Keratinocyte (primary cell): ENCODE measurements around the gene INTS1. TPM values are rescaled to one million over a fixed set of nuclear protein-coding genes. Genes with fewer than 3 reads are reported as not detected.

Experiments
- DNase-seq: peaks from one replicate; pipeline ENCODE4 v3.0.0-alpha.2; 2011; ENCODE audit warnings: low read depth, missing footprints, low spot score
- FAIRE-seq: peaks from 2 replicates; lab custom pipeline; 2011; peaks lifted over from hg19 to GRCh38; lab: Jason Lieb, UNC
- H2AFZ ChIP-seq: 2 replicates; pipeline ENCODE4 v1.6.0; 2012; ENCODE audit warnings: low read length, control low read depth, inconsistent platforms; ENCODE audit not compliant: control insufficient read depth
- H3K27ac ChIP-seq: 2 replicates; pipeline ENCODE4 v1.5.1; 2011; ENCODE audit warnings: low read length; ENCODE audit not compliant: control insufficient read depth, insufficient read depth
- H3K27me3 ChIP-seq: 3 replicates; pipeline ENCODE4 v1.6.0; 2011; ENCODE audit warnings: low read length; ENCODE audit not compliant: control insufficient read depth, insufficient read depth; ENCODE audit errors: extremely low read depth
- H3K36me3 ChIP-seq, 2 experiments: 2 replicates in 1 of 2; 3 replicates in 1 of 2; pipeline ENCODE4 v1.5.1; 2011; ENCODE audit warnings: low read length in 2 of 2, mild to moderate bottlenecking in 1 of 2; ENCODE audit not compliant: control insufficient read depth in 2 of 2, insufficient read depth in 2 of 2; ENCODE audit errors: extremely low read depth in 1 of 2
- H3K4me1 ChIP-seq: 3 replicates; pipeline ENCODE4 v1.5.1; 2011; ENCODE audit warnings: low read length; ENCODE audit not compliant: control insufficient read depth, insufficient read depth; ENCODE audit errors: extremely low read depth
- H3K4me2 ChIP-seq: 3 replicates; pipeline ENCODE4 v1.6.0; 2011; ENCODE audit warnings: low read depth, low read length; ENCODE audit not compliant: control insufficient read depth, insufficient read depth; ENCODE audit errors: extremely low read depth
- H3K4me3 ChIP-seq, 3 experiments: fragments of 200-600 bp in 1 of 3; sonication (generic) in 1 of 3; 2 replicates in 2 of 3; 3 replicates in 1 of 3; pipeline ENCODE4 v1.5.1; 2011 to 2016; ENCODE audit warnings: low read length in 3 of 3, mild to moderate bottlenecking in 3 of 3, control low read depth in 2 of 3, inconsistent platforms in 1 of 3, low read depth in 1 of 3, mixed read lengths in 1 of 3, mixed run types in 1 of 3, moderate library complexity in 1 of 3; ENCODE audit not compliant: control insufficient read depth in 2 of 3, insufficient read depth in 2 of 3; ENCODE audit errors: extremely low read depth in 1 of 3
- H3K79me2 ChIP-seq: 2 replicates; pipeline ENCODE4 v1.6.0; 2012; ENCODE audit warnings: low read length; ENCODE audit not compliant: control insufficient read depth, insufficient read depth
- H3K9ac ChIP-seq: 3 replicates; pipeline ENCODE4 v1.6.0; 2011; ENCODE audit warnings: low read length; ENCODE audit not compliant: control insufficient read depth, insufficient read depth; ENCODE audit errors: extremely low read depth
- H3K9me1 ChIP-seq: 3 replicates; pipeline ENCODE4 v1.6.0; 2011; ENCODE audit warnings: low read length; ENCODE audit not compliant: control insufficient read depth, insufficient read depth; ENCODE audit errors: extremely low read depth
- H3K9me3 ChIP-seq: 2 replicates; pipeline ENCODE4 v1.5.1; 2012; ENCODE audit warnings: low read depth, low read length; ENCODE audit not compliant: control insufficient read depth
- H4K20me1 ChIP-seq: 3 replicates; pipeline ENCODE4 v1.6.0; 2011; ENCODE audit warnings: low read length; ENCODE audit not compliant: control insufficient read depth, insufficient read depth; ENCODE audit errors: extremely low read depth
- EZH2 ChIP-seq: IDR thresholded peaks from one replicate; pipeline ENCODE4 v1.6.1; 2012; ENCODE audit warnings: inconsistent platforms, mild to moderate bottlenecking, low read length, moderate library complexity
- dilution Hi-C: fragments of 300-500 bp; cut with MboI; formaldehyde crosslinking; loops from one replicate; pipeline ENCODE4 v1.7.0; 2020; ENCODE audit warnings: low sequenced_read_pairs; ENCODE audit not compliant: extremely low pct_ligation_motif_present
- polyA plus RNA-seq, 5 experiments: library from polyadenylated mRNA; depleted of rRNA in 3 of 5; stranded (reverse) in 3 of 5; stranded (forward) in 1 of 5; unstranded in 1 of 5; fragments of >200 nt; gene quantifications; 1 replicate in 1 of 5; 2 replicates in 3 of 5; 3 replicates in 1 of 5; pipeline versions ENCODE4 v1.2.1 to v1.2.3, GENCODE V29; 2011 to 2012; ENCODE audit warnings: missing spikeins in 2 of 5, low read depth in 1 of 5, low replicate concordance in 1 of 5
- TF ChIP-seq, protein P1 (sequence below), 3 experiments: IDR thresholded peaks in 1 of 3; conservative IDR thresholded peaks in 1 of 3; optimal IDR thresholded peaks in 1 of 3; 2 replicates in 2 of 3; 3 replicates in 1 of 3; pipeline versions ENCODE3 to v1.5.1; 2011; ENCODE audit warnings: low read length in 3 of 3, mild to moderate bottlenecking in 3 of 3, moderate library complexity in 2 of 3, control low read depth in 1 of 3, inconsistent platforms in 1 of 3; ENCODE audit not compliant: insufficient read depth in 2 of 3; ENCODE audit errors: extremely low read depth in 1 of 3

Gene INTS1
- polyA plus RNA-seq, 1 donor (not counting 4 experiments of a cell fraction or from before 2014, with no cell fraction given) = 10.6 TPM

DNA sequence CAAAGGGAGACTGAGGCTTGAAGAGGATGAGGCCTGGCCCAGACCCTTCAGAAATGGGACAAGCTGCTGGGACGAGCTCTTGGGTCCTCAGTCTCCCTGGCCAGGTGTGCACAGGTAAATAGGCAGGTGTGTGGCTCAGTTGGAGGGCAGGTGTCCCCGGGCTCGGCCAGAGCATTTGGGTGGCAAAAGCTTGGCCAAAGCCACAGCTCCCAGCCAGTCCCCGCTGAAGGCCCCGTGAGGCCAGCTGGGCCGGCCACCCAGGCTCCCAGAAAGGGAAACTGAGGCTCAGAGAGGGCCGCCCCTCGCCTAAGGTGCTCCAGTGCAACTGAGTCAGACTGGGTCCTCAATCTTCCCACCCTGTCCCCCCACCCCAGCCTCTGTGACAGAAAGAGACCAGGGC lies 82.2 kb downstream of the INTS1 start:
- no peaks in the 10 kb centered on the region for H3K79me2 ChIP-seq
- no peaks in the 10 kb centered on the region for H3K9me1 ChIP-seq
- no peak for TF ChIP-seq EZH2
- TF ChIP-seq, protein P1, sequence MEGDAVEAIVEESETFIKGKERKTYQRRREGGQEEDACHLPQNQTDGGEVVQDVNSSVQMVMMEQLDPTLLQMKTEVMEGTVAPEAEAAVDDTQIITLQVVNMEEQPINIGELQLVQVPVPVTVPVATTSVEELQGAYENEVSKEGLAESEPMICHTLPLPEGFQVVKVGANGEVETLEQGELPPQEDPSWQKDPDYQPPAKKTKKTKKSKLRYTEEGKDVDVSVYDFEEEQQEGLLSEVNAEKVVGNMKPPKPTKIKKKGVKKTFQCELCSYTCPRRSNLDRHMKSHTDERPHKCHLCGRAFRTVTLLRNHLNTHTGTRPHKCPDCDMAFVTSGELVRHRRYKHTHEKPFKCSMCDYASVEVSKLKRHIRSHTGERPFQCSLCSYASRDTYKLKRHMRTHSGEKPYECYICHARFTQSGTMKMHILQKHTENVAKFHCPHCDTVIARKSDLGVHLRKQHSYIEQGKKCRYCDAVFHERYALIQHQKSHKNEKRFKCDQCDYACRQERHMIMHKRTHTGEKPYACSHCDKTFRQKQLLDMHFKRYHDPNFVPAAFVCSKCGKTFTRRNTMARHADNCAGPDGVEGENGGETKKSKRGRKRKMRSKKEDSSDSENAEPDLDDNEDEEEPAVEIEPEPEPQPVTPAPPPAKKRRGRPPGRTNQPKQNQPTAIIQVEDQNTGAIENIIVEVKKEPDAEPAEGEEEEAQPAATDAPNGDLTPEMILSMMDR (optimal IDR thresholded peaks at IDR 0.05 in 1 of 3, IDR thresholded peaks at IDR 0.05 in 1 of 3, conservative IDR thresholded peaks at IDR 0.05 in 1 of 3; ENCODE audit: extremely low read depth in 1 of 3, insufficient read depth in 2 of 3, low read length in 3 of 3) = no peak
- no peak for DNase-seq
- peaks cover 34% of the 10 kb centered on the region for H3K27me3 ChIP-seq
- H2AFZ ChIP-seq = no peak overlapping the region
- dilution Hi-C loops = no loop called here
- no peak overlapping the region for H3K4me3 ChIP-seq
- no peaks in the 10 kb centered on the region for H3K9me3 ChIP-seq
- no peak overlapping the region for H3K4me2 ChIP-seq
- no peak for FAIRE-seq
- H3K9ac ChIP-seq = no peak overlapping the region
- H3K27ac ChIP-seq = no peak overlapping the region
- H3K4me1 ChIP-seq = peaks cover 3% of the 10 kb centered on the region
- H3K36me3 ChIP-seq = no peaks in the 10 kb centered on the region
- H4K20me1 ChIP-seq = no peaks in the 10 kb centered on the region

DNA sequence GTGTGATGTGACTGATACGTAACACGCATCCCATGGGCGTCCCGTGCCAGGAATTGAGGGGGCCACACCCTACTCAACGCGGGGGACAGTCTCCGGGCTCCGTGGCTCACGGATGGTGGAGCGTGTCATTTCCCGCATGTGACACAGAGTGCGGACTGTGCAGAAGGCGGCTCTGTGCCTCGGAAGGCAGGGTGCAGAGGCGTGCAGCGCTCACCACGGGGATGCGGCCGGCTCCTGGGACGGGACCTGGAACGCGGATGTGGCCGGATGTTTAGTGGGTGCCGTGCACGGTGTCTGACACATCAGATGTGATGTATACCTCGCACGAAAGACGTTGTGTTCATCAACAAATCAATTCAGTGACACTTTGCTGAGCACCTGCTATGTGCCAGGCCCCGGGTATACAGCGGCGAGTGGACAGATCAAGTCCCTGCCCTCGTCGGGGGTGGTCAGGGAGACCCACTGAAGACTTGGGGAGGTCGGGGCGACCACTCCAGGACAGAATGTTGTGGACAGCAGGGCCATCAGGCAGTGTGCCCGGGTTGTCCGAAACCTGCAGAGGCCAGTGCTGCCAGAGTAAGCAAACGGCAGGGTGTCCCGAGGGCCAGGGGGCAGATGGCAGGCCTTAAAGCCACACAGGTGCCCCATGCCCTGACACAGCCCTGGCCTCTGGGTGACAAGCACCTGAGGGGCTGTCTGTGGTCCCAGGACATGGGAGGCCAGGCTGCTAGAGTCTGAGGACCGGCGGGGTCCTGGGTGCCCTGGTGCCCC lies 83.0 kb downstream of the INTS1 start:
- FAIRE-seq (no peak), DNase-seq (no peak)
- Histone ChIP-seq H3K79me2 (no peaks in the 10 kb centered on the region), H3K27me3 (peaks cover 34% of the 10 kb centered on the region), H3K36me3 (no peaks in the 10 kb centered on the region), H2AFZ (no peak overlapping the region), H3K9me3 (no peaks in the 10 kb centered on the region), H4K20me1 (no peaks in the 10 kb centered on the region), H3K4me1 (peaks cover 3% of the 10 kb centered on the region), H3K27ac (no peak overlapping the region), H3K4me3 (no peak overlapping the region), H3K4me2 (no peak overlapping the region), H3K9ac (no peak overlapping the region), H3K9me1 (no peaks in the 10 kb centered on the region)
- dilution Hi-C loops = no loop called here
- no peak for TF ChIP-seq EZH2
- TF ChIP-seq, protein P1 (optimal IDR thresholded peaks at IDR 0.05 in 1 of 3, IDR thresholded peaks at IDR 0.05 in 1 of 3, conservative IDR thresholded peaks at IDR 0.05 in 1 of 3; ENCODE audit: extremely low read depth in 1 of 3, insufficient read depth in 2 of 3, low read length in 3 of 3) = no peak

Other genes with a start within 250 kb of the INTS1 start
- gene MICALL2, start 44.9 kb downstream of the INTS1 start, polyA plus RNA-seq = 10.4 to 24.5 TPM (median 11.7 TPM) in 3 replicates
- 3.8 to 5.9 TPM (median 5.2 TPM) in 3 replicates for gene MAFK, start 26.3 kb upstream of the INTS1 start, polyA plus RNA-seq
- gene TMEM184A, start 51.8 kb upstream of the INTS1 start, polyA plus RNA-seq = 1.6 to 15.6 TPM (median 2.9 TPM) in 3 replicates
- gene PSMG3, start 65.6 kb upstream of the INTS1 start, polyA plus RNA-seq = 47.7 to 49.6 TPM (median 48.0 TPM) in 3 replicates
- 0.03 to 0.36 TPM in 2 of 3 replicates, not detected in the other for gene ELFN1, start 165.9 kb upstream of the INTS1 start, polyA plus RNA-seq